Placental epithelial cell (primary cell): ENCODE measurements around the gene NIP7. TPM values are rescaled to one million over a fixed set of nuclear protein-coding genes. Genes with fewer than 3 reads are reported as not detected.

Experiments used
- total RNA-seq: library from RNA; depleted of rRNA; stranded (reverse); fragments of >200 nt; gene quantifications from 2 replicates; pipeline ENCODE4 v1.2.3, GENCODE V29; 2012

The NIP7 gene
- 14.5 and 17.9 TPM in 2 replicates for total RNA-seq

DNA sequence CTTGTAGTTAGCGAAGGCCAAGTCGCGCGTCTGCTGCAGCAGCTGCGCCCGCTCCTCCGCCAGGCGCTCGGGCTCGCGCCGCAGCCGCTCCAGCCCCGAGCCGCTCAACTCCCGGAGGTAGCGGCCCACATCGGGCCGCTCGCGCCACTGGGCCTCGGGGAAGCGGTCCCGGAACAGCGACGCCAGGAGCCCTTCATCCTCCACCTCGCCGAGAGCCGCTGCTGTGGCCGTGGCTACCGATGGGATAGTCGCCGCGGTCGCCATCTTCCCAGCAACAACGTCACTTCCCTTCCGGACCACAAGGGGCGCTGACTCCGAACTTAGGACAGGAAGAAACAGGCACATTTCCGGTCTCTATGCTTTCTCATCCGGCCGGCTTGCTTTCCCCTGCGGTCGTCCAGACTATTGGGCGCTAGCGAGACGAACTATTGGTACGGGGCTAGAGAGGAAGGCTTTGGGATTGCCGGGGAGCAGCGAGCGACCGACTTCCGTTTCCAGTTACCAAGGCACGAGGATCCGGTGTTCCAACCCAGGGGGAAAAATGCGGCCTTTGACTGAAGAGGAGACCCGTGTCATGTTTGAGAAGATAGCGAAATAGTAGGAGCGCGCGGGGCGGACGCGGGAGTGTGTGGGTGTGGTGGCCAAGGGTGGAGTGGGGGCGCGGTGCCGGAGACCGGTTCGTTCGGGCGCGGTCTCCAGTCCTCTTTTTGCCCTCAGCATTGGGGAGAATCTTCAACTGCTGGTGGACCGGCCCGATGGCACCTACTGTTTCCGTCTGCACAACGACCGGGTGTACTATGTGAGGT is at the start of gene NIP7, which contains the start of gene COG8:
Gene NIP7, plus strand, starts transcription at position 484 of the 806 bp plus-strand sequence. Its CDS starts 58 bp downstream, at position 542.
Gene COG8, minus strand, starts transcription at position 276 of the 806 bp plus-strand sequence. Its CDS starts 12 bp downstream, at position 264.

DNA sequence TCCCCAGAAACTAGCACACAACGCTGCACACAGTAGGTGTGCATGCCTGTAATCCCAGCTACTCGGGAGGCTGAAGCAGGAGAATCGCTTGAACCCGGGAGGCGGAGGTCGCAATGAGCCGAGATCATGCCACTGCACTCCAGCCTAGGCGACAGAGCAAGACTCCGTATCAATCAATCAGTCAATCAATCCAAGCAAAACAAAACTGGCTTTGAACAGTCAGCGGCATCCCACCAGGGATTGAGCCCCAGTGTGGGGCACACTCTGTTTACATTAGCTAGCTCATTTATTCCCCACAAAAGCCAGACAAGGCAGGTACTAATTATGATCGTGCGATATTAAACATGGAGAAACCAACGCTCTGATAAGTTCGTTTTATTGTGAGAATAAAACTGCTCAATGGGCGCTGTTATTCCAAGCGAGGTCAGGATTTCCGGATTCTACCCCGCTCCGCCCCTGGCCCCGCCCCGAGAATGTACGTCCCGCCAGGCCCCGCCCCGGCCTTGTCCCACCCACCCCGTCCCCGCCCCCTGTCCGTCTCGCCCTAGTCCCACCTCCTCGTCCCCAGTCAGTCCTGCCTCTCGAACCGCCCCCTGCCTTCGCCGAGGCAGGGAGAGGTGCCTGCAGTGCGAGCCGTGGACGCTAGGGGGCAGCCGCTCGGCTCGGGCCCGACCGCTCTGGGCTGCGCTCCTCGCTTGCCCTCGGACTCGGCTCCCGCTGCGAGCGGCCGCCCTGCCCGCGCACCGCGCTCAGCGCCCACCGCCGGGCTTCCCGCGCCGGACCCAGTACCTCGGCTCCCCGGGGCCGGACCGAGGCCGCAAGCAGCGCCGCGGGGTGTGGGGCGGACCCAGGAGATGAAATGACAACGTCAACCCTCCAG is 28.7 kb upstream of the NIP7 start, which contains the start of gene VPS4A:
Gene VPS4A, plus strand, starts transcription at position 698 of the 880 bp plus-strand sequence. Its CDS starts 162 bp downstream, at position 860.

GRCh38 chr16:69330286-69331109 is 9.1 kb upstream of the NIP7 start, which contains the start of gene PDF:
TSS of gene PDF (minus strand) at chr16:69330588. CDS start at chr16:69330570, 18 bp downstream.

DNA sequence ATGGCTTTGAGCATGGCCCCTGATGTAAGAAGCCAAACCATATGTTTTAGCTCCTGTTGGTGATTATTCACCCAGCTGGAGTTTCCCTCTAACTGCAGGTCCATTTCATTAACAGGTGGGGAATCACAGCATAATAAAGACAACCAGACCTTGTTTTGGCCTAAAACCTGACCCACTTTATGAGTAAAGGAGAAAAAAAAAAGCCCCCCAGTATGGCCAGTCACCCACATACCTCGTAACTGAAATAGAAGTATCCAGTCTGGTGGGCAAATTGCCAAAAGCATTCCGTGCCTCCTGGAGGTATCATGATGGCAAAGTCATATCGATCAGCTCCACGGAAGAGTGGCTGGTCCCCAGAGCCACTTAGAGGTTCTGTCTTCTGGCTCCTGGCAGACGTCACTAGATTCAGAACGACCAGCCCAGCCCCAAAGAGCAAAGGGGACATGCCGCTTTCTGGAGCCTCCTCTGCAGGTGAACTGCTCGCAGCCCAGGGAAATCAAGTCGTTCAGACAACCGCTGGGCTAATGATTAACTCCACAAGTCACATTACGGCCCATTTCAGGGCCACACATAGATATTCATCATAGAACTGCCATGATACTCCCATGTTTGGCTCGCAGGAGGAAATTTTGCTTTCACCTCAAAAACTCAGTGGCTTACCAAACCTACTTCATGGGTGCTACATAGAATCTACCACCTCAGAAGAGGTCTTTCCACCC is 11.9 kb downstream of the NIP7 start, which contains the start of gene TMED6:
Gene TMED6, minus strand, starts transcription at position 478 of the 719 bp plus-strand sequence. Its CDS starts 33 bp downstream, at position 445.

Other genes starting within 250 kb of the NIP7 start
- 1.2 TPM in 1 of 2 replicates, not detected in the other for gene HAS3, start 234.1 kb upstream of the NIP7 start, total RNA-seq
- gene CHTF8, start 207.2 kb upstream of the NIP7 start, total RNA-seq = 64.4 and 103 TPM in 2 replicates
- 11.4 and 16.5 TPM in 2 replicates for gene UTP4, start 207.1 kb upstream of the NIP7 start, total RNA-seq
- 12.6 and 12.9 TPM in 2 replicates for gene SNTB2, start 152.6 kb upstream of the NIP7 start, total RNA-seq
- 30.2 and 33.7 TPM in 2 replicates for gene VPS4A, start 28.4 kb upstream of the NIP7 start, total RNA-seq
- gene PDF, start 9.2 kb upstream of the NIP7 start, total RNA-seq = 5.9 and 11.3 TPM in 2 replicates
- 35.3 and 54.5 TPM in 2 replicates for gene COG8, start 208 bp upstream of the NIP7 start, total RNA-seq
- gene TMED6, start 12.0 kb downstream of the NIP7 start, total RNA-seq = 1.2 TPM in 1 of 2 replicates, not detected in the other
- 8.2 and 12.6 TPM in 2 replicates for gene TERF2, start 46.2 kb downstream of the NIP7 start, total RNA-seq
- gene CYB5B, start 84.8 kb downstream of the NIP7 start, total RNA-seq = 46.7 and 49.1 TPM in 2 replicates
- 24.7 and 31.8 TPM in 2 replicates for gene NFAT5, start 226.2 kb downstream of the NIP7 start, total RNA-seq